Measurements from ENCODE around the gene ITGA3. TPM values are rescaled to one million over a fixed set of nuclear protein-coding genes. Genes with fewer than 3 reads are reported as not detected.

The ITGA3 gene
- total RNA-seq, 1 donor from 2014 or later = 212 TPM

DNA sequence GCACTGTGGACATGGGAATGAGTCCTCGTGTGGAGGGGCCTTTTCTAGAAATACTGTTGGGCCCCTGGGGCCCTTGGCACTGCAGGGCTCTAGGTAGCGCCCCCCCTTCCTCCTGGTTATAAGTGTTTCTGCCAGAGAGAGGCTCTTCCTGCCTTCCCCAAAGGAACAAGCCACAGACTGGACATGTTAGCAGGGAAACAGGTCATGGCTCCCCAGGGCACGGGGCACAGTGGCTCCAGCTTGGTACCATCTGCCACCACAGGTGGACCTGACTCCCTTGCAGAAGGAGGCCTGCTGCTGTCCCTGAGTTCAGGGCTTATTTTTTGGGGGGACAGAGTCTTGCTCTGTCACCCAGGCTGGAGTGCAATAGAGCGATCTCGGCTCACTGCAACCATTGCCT is 48.0 kb downstream of the ITGA3 start:
- H3K4me3 ChIP-seq = no peak overlapping the region
- no peaks in the 10 kb centered on the region for H3K9me3 ChIP-seq
- DNase-seq = no peak
- intact Hi-C loops (cut with DNase I) = no loop called here
- H3K36me3 ChIP-seq = peaks cover 34% of the 10 kb centered on the region
- no peak overlapping the region for H3K27ac ChIP-seq
- TF ChIP-seq, protein P1, sequence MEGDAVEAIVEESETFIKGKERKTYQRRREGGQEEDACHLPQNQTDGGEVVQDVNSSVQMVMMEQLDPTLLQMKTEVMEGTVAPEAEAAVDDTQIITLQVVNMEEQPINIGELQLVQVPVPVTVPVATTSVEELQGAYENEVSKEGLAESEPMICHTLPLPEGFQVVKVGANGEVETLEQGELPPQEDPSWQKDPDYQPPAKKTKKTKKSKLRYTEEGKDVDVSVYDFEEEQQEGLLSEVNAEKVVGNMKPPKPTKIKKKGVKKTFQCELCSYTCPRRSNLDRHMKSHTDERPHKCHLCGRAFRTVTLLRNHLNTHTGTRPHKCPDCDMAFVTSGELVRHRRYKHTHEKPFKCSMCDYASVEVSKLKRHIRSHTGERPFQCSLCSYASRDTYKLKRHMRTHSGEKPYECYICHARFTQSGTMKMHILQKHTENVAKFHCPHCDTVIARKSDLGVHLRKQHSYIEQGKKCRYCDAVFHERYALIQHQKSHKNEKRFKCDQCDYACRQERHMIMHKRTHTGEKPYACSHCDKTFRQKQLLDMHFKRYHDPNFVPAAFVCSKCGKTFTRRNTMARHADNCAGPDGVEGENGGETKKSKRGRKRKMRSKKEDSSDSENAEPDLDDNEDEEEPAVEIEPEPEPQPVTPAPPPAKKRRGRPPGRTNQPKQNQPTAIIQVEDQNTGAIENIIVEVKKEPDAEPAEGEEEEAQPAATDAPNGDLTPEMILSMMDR (IDR thresholded peaks at IDR 0.05) = no peak
- no peak for ATAC-seq
- H3K27me3 ChIP-seq = no peaks in the 10 kb centered on the region
- H3K4me1 ChIP-seq = peaks cover 15% of the 10 kb centered on the region

DNA sequence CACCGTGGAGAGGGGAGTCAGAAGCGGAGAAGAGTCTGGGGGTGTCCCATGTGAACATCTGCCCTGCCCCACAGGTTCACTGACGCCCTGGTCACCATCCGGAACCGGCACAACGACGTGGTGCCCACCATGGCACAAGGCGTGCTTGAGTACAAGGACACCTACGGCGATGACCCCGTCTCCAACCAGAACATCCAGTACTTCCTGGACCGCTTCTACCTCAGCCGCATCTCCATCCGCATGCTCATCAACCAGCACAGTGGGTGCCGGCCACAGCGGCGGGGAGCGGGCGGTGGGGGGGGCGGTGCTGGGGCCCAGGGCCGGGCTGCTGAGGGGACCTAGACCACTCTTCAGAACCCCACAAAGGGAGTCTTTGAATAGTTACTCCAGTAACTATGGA is 49.9 kb downstream of the ITGA3 start:
- intact Hi-C loops (cut with DNase I) = no loop called here
- TF ChIP-seq, protein P1 (IDR thresholded peaks at IDR 0.05) = no peak
- Histone ChIP-seq H3K4me1 (peaks cover 12% of the 10 kb centered on the region), H3K27ac (no peak overlapping the region), H3K9me3 (no peaks in the 10 kb centered on the region), H3K27me3 (no peaks in the 10 kb centered on the region), H3K4me3 (no peak overlapping the region), H3K36me3 (peaks cover 21% of the 10 kb centered on the region)
- no peak for DNase-seq
- no peak for ATAC-seq

DNA sequence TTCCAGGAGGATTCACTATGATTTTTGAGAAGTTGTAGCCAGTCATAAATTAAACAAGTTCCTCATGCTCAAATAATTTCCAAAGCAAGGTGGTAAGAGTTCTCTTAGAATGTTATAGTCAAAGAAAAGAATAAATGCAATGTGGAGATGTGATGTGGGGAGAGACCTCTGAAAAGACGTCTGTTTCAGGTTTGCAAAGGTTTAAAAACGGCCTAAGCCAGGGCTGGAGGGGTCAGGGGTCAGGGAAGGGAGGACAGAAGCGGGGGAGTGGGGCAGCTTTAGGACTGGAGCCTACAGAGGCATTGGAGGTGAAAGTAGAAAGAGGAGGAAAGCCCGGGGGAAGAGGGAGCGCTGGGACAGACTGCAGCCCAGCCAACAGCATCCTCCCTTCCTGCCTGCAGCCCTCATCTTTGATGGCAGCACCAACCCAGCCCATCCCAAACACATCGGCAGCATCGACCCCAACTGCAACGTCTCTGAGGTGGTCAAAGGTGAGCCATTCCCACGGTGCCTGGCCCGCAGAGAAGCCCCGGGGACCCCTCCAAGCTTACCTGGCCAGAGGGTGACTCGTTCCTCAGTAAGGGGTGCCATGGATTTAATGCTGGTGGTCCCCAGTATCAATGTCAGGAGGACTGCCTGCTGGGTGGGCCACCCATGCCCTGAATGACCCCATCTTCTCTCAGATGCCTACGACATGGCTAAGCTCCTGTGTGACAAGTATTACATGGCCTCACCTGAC is 50.7 kb downstream of the ITGA3 start:
- H3K4me3 ChIP-seq = no peak overlapping the region
- H3K4me1 ChIP-seq = peaks cover 12% of the 10 kb centered on the region
- no peak overlapping the region for H3K27ac ChIP-seq
- no peaks in the 10 kb centered on the region for H3K27me3 ChIP-seq
- intact Hi-C loops (cut with DNase I) = no loop called here
- no peaks in the 10 kb centered on the region for H3K9me3 ChIP-seq
- DNase-seq (no peak), ATAC-seq (no peak)
- TF ChIP-seq, protein P1 (IDR thresholded peaks at IDR 0.05) = no peak
- H3K36me3 ChIP-seq = peaks cover 21% of the 10 kb centered on the region

DNA sequence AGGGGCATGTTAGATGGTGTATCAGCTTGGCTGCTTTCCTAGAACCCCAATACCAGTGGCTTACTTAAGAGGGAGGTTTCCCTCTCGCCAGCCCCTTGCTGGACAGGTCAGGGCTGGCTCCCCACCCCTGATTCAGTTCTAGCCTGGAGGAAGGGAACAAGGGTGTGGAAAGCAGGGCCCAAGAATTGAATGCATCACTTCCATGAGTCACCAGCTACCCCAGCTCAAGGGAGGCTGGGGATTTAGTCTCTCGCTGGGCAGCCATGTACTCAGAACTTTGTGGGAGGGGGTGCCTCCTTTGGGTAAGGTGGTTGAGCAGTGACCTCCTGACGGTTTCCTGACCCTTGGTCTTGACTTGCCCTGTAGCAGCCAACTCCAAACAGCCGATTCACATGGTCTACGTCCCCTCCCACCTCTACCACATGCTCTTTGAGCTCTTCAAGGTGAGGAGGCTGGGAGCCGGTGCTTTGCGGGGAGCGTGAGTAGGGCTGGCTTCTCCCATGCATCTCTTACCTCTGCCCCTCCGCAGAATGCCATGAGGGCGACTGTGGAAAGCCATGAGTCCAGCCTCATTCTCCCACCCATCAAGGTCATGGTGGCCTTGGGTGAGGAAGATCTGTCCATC is 52.0 kb downstream of the ITGA3 start:
- intact Hi-C loops (cut with DNase I) = no loop called here
- TF ChIP-seq, protein P1 (IDR thresholded peaks at IDR 0.05) = no peak
- Histone ChIP-seq H3K4me1 (peaks cover 5% of the 10 kb centered on the region), H3K9me3 (no peaks in the 10 kb centered on the region), H3K27me3 (no peaks in the 10 kb centered on the region), H3K36me3 (peaks cover 21% of the 10 kb centered on the region), H3K27ac (no peak overlapping the region), H3K4me3 (no peak overlapping the region)
- no peak for ATAC-seq
- no peak for DNase-seq

DNA sequence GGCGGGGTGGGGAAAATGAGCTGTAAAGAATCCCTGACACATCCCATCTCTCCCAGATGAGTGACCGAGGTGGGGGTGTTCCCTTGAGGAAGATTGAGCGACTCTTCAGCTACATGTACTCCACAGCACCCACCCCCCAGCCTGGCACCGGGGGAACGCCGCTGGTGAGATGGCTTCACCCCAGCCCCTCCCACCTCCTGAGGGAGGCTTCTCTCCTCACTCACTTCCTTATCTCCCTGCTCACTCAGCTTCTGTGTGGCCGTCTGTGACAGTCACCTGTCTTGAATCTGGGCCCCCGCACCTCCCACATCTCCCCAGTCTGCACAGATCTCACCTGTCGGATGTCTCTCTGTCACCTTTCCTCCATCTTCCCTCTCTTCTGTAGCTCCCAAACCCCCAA is 52.6 kb downstream of the ITGA3 start:
- ATAC-seq = no peak
- H3K9me3 ChIP-seq = no peaks in the 10 kb centered on the region
- H3K27me3 ChIP-seq = no peaks in the 10 kb centered on the region
- no peak overlapping the region for H3K27ac ChIP-seq
- no peak for DNase-seq
- H3K4me3 ChIP-seq = no peak overlapping the region
- intact Hi-C loops (cut with DNase I) = no loop called here
- peaks cover 5% of the 10 kb centered on the region for H3K4me1 ChIP-seq
- peaks cover 21% of the 10 kb centered on the region for H3K36me3 ChIP-seq
- TF ChIP-seq, protein P1 (IDR thresholded peaks at IDR 0.05) = no peak
